ENCODE results near the gene FNDC3B. TPM values are rescaled to one million over a fixed set of nuclear protein-coding genes. Genes with fewer than 3 reads are reported as not detected.

Gene FNDC3B
- total and polyA plus RNA-seq, 2 of the 8 experiments (the other 6 are each of a cell fraction or from before 2014, with no cell fraction given), result 14.1 to 44.4 TPM

DNA sequence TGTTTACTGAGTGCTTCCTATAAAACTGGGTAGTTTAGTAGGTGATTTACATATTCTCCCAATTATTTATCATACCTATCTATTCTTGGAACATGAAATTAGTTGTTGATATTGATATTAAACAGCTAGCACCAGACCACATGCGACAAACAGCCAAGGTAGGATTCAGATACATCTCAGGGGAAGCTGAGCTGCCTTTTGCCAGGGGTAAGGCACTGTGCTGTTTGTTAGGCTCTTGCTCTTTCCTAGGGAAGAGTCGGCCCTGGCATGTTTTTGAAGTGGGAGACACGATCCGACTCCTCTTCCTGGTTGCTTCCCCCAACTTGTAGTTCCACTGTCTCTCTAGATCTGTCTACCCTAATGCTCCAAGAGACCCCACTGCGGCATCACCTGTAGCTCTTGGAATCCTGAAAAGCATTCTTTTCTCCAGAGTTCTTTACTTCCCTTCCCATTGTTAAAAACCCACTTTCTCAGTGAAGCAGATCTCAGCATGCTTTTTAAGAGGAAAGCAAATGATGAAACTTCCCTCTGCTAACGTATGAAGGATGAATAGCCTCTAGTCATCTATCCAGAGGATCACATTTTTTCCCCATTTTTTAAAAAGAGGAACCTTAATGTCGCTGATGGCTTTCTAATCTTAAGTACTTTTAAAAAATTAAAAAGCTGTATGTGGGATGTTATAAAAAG, 270.5 kb downstream of the FNDC3B start:
- Histone ChIP-seq H2BK5ac (ENCODE audit: low read depth, low read length) (no peak overlapping the region), H3K4ac (replicated peaks; ENCODE audit: insufficient read length, low read depth, low read length) (no peak overlapping the region), H3K4me1 (replicated peaks in 1 of 4; ENCODE audit: control insufficient read depth in 3 of 4, insufficient read depth in 4 of 4, low read length in 3 of 4) (peaks cover 0 to 4% (median 1%) of the 10 kb centered on the region in 4 experiments; a peak in 2 of 7 replicates), H3K4me3 (ENCODE audit: extremely low read depth in 1 of 4, insufficient read depth in 2 of 4, low read depth in 3 of 4, low read length in 4 of 4) (no peak overlapping the region), H4K91ac (replicated peaks; ENCODE audit: insufficient read length, low read length) (no peak overlapping the region), H2AFZ (ENCODE audit: low read length) (no peak overlapping the region), H3K56ac (replicated peaks; ENCODE audit: insufficient read length, low read depth, low read length) (no peak overlapping the region), H2BK15ac (ENCODE audit: low read length) (no peak overlapping the region), H3K23ac (ENCODE audit: insufficient read length) (no peak overlapping the region), H3K9ac (replicated peaks in 1 of 4; ENCODE audit: extremely low read depth in 1 of 4, low read depth in 3 of 4, low read length in 3 of 4) (no peak overlapping the region), H3K14ac (ENCODE audit: insufficient read length) (no peak overlapping the region), H2BK20ac (ENCODE audit: low read length) (no peak overlapping the region), H3K9me3 (ENCODE audit: insufficient read depth in 2 of 2, low read depth in 1 of 2, low read length in 1 of 2) (no peaks in the 10 kb centered on the region), H4K20me1 (replicated peaks in 1 of 2; ENCODE audit: control insufficient read depth in 1 of 2, insufficient read depth in 2 of 2, low read length in 2 of 2) (no peaks in the 10 kb centered on the region), H3K4me2 (ENCODE audit: insufficient read depth in 1 of 2, low read depth in 2 of 2, low read length in 2 of 2) (no peak overlapping the region), H3K27ac (ENCODE audit: low read depth, low read length) (no peak overlapping the region), H4K8ac (ENCODE audit: extremely low read depth, insufficient read depth, low read length) (no peak overlapping the region), H3K18ac (ENCODE audit: extremely low read depth, low read length) (no peak overlapping the region), H3K36me3 (ENCODE audit: control insufficient read depth in 2 of 4, insufficient read depth in 4 of 4, low read length in 3 of 4) (peaks cover 2 to 36% (median 12%) of the 10 kb centered on the region in 4 experiments; a peak in 6 of 8 replicates), H4K5ac (ENCODE audit: insufficient read length, low read depth, low read length) (no peak overlapping the region), H3K27me3 (replicated peaks in 1 of 4; ENCODE audit: control insufficient read depth in 3 of 4, extremely low read depth in 1 of 4, insufficient read depth in 3 of 4, low read length in 3 of 4) (no peaks in the 10 kb centered on the region), H3K79me2 (ENCODE audit: control insufficient read depth in 1 of 2, insufficient read depth in 2 of 2, low read length in 2 of 2) (no peaks in the 10 kb centered on the region), H3K23me2 (ENCODE audit: low read depth, low read length) (no peaks in the 10 kb centered on the region), H2AK5ac (ENCODE audit: low read depth, low read length) (no peak overlapping the region), H3K79me1 (ENCODE audit: low read depth, low read length) (no peaks in the 10 kb centered on the region; the same call in 1 of the 2 replicates), H2BK120ac (replicated peaks; ENCODE audit: low read depth, low read length) (no peak overlapping the region), H2BK12ac (ENCODE audit: low read depth, low read length) (no peak overlapping the region)
- CTCF ChIA-PET (ENCODE audit: partially characterized antibody), result interaction anchor here (0.7 to 1.7 kb wide), 6 partner anchors 15 to 905 kb away, joined by 3 to 5 read pairs (median 3); partner anchors contain the start of gene FNDC3B
- 91% methylated on average over 7 of the region's 7 CpGs; no CpG with 5 or more reads in 1 of the 2 experiments for WGBS, 2 experiments (ENCODE audit: extremely low coverage in 1 of 2, insufficient coverage in 1 of 2, insufficient read length in 1 of 2, insufficient replicate concordance in 2 of 2, low coverage in 1 of 2, low lambda C conversion rate in 2 of 2, missing lambda C conversion rate in 1 of 2)
- POLR2A ChIA-PET (ENCODE audit: partially characterized antibody), result no interaction called here
- DNase-seq (ENCODE audit: low read depth in 1 of 2, low spot score in 2 of 2), result no peak
- FAIRE-seq, result no peak
- TF ChIP-seq, protein P1, sequence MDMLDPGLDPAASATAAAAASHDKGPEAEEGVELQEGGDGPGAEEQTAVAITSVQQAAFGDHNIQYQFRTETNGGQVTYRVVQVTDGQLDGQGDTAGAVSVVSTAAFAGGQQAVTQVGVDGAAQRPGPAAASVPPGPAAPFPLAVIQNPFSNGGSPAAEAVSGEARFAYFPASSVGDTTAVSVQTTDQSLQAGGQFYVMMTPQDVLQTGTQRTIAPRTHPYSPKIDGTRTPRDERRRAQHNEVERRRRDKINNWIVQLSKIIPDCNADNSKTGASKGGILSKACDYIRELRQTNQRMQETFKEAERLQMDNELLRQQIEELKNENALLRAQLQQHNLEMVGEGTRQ (IDR thresholded peaks at IDR 0.05; ENCODE audit: low read length), result no peak
- TF ChIP-seq KDM4A (IDR thresholded peaks at IDR 0.05; ENCODE audit: low read depth, low read length, severe bottlenecking) (no peak), CHD1 (IDR thresholded peaks at IDR 0.05; ENCODE audit: low read depth, low read length) (no peak), SRF (IDR thresholded peaks at IDR 0.05; ENCODE audit: low read depth, low read length) (no peak), YY1 (IDR thresholded peaks at IDR 0.05; ENCODE audit: low read depth, low read length) (no peak), RFX5 (IDR thresholded peaks at IDR 0.05; ENCODE audit: borderline replicate concordance, low read depth, low read length) (no peak), POLR2AphosphoS5 (IDR thresholded peaks at IDR 0.05; ENCODE audit: low read depth, low read length) (no peak), RXRA (IDR thresholded peaks at IDR 0.05; ENCODE audit: insufficient read depth, low read depth, low read length) (no peak), SUZ12 (IDR thresholded peaks at IDR 0.05; ENCODE audit: low read length) (no peak), RBBP5 (IDR thresholded peaks at IDR 0.05; ENCODE audit: borderline replicate concordance, low read depth, low read length) (no peak), EZH2 (IDR thresholded peaks at IDR 0.05; ENCODE audit: low read depth, low read length, severe bottlenecking) (no peak), HDAC6 (IDR thresholded peaks at IDR 0.05; ENCODE audit: low read depth, low read length) (no peak)
